Measurements from ENCODE around the gene TGFBR3.

The TGFBR3 gene

GRCh38 chr1:91765293-91765692, 120.7 kb downstream of the TGFBR3 start:
- no peak overlapping the region for H3K27ac Mint-ChIP-seq
- DNase-seq (ENCODE audit: low spot score in 2 of 2): no peak
- peaks cover 2% of the 10 kb centered on the region for H3K9me3 Mint-ChIP-seq
- no peak overlapping the region for H3K4me3 Mint-ChIP-seq
- ATAC-seq: no peak
- H3K36me3 Mint-ChIP-seq: peaks cover 17% of the 10 kb centered on the region
- peaks cover 62% of the 10 kb centered on the region for H3K4me1 Mint-ChIP-seq

GRCh38 chr1:91764471-91765115, 121.4 kb downstream of the TGFBR3 start:
- ATAC-seq (no peak), DNase-seq (ENCODE audit: low spot score in 2 of 2) (no peak)
- Mint-ChIP-seq H3K4me3 (no peak overlapping the region), H3K27ac (peak overlapping the region; percentile 86), H3K9me3 (peaks cover 2% of the 10 kb centered on the region), H3K4me1 (peaks cover 65% of the 10 kb centered on the region), H3K36me3 (peaks cover 17% of the 10 kb centered on the region)

GRCh38 chr1:91763252-91763651, 122.7 kb downstream of the TGFBR3 start:
- Mint-ChIP-seq H3K4me3 (peak overlapping the region; percentile 28), H3K9me3 (peaks cover 2% of the 10 kb centered on the region), H3K4me1 (peaks cover 62% of the 10 kb centered on the region), H3K36me3 (peaks cover 17% of the 10 kb centered on the region), H3K27ac (peak overlapping the region; percentile 86)
- ATAC-seq (peak; percentile 94), DNase-seq (ENCODE audit: low spot score in 2 of 2) (no peak)

- H3K27ac Mint-ChIP-seq: peak overlapping the region; percentile 10
- peaks cover 2% of the 10 kb centered on the region for H3K9me3 Mint-ChIP-seq
- DNase-seq (ENCODE audit: low spot score in 2 of 2) (no peak), ATAC-seq (no peak)
- H3K4me1 Mint-ChIP-seq: peaks cover 71% of the 10 kb centered on the region
- H3K36me3 Mint-ChIP-seq: peaks cover 25% of the 10 kb centered on the region
- no peak overlapping the region for H3K4me3 Mint-ChIP-seq
Measured at GRCh38 chr1:91761295-91761721, 124.6 kb downstream of the TGFBR3 start.

GRCh38 chr1:91760512-91760911, 125.4 kb downstream of the TGFBR3 start:
- DNase-seq (ENCODE audit: low spot score in 2 of 2) (no peak), ATAC-seq (no peak)
- Mint-ChIP-seq H3K27ac (peak overlapping the region; percentile 30), H3K9me3 (peaks cover 2% of the 10 kb centered on the region), H3K4me3 (no peak overlapping the region), H3K36me3 (peaks cover 24% of the 10 kb centered on the region), H3K4me1 (peaks cover 71% of the 10 kb centered on the region)

- peaks cover 10% of the 10 kb centered on the region for H3K36me3 Mint-ChIP-seq
- H3K27ac Mint-ChIP-seq: no peak overlapping the region
- peaks cover 2% of the 10 kb centered on the region for H3K9me3 Mint-ChIP-seq
- H3K4me1 Mint-ChIP-seq: peaks cover 69% of the 10 kb centered on the region
- ATAC-seq (no peak), DNase-seq (ENCODE audit: low spot score in 2 of 2) (no peak)
- no peak overlapping the region for H3K4me3 Mint-ChIP-seq
Measured at GRCh38 chr1:91759076-91759475, 126.9 kb downstream of the TGFBR3 start.

DNA sequence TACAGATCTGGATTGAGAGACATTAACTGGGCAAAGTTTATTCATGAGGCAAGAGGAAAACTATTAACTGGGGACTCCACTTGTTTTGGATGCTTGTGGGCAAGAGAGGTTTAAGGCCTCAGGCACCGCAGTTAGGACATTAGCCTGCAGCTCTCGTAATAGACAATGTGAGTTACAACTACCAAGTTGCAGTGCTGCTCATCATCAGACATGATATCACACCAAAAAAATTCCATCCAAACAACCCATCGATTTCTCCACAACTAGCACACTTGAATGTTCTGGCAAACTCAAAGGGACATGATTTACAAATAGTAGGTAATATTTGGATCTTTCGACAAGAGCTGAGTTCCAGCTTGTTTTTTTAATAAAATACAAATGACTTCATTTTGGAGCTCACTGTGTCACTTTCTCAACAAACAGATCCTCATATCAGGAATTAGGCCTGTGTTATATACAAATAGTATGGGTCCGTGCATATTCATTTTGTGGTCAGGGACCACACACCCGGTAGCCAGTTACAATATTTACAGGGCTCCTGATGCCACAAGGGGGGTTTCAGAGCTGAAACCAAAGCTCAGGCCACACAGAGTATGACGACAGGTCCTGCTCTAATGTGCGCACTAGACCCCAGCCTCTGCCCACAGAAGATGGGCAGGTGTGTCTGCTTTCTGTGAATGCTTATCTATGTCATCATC, 128.0 kb downstream of the TGFBR3 start:
- peaks cover 17% of the 10 kb centered on the region for H3K36me3 Mint-ChIP-seq
- no peak for ATAC-seq
- H3K4me3 Mint-ChIP-seq: no peak overlapping the region
- H3K9me3 Mint-ChIP-seq: peaks cover 2% of the 10 kb centered on the region
- no peak for DNase-seq (ENCODE audit: low spot score in 2 of 2)
- H3K27ac Mint-ChIP-seq: no peak overlapping the region
- peaks cover 69% of the 10 kb centered on the region for H3K4me1 Mint-ChIP-seq

DNA sequence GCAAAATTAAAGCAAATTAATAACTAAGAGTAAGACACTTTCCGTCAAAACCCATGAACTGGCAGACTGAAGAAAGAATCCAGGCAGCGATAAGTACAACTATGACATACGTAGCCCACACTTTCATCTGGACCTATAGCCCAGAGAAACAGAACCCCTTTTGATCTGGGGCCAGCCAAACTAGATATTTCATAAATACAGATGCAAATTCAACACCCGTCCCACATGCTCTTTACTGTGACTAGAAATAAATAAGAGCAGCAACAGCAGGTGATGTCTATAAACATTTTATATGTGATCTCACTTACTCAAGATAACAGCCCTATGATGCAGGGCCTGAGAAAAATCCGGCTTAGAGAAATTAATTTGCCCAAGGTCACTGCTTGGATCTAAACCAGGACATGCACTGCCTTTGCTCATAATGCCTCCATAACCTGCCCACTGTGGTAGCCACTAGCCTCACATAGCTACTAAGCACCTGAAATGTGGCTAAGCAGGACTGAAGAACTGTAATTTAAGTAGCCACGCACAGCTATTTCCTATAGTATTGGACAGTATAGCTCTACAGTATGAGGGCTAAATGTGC, 130.2 kb downstream of the TGFBR3 start:
- Mint-ChIP-seq H3K4me1 (peaks cover 67% of the 10 kb centered on the region), H3K27ac (no peak overlapping the region), H3K36me3 (peaks cover 17% of the 10 kb centered on the region), H3K4me3 (no peak overlapping the region), H3K9me3 (no peaks in the 10 kb centered on the region)
- no peak for ATAC-seq
- no peak for DNase-seq (ENCODE audit: low spot score in 2 of 2)

DNA sequence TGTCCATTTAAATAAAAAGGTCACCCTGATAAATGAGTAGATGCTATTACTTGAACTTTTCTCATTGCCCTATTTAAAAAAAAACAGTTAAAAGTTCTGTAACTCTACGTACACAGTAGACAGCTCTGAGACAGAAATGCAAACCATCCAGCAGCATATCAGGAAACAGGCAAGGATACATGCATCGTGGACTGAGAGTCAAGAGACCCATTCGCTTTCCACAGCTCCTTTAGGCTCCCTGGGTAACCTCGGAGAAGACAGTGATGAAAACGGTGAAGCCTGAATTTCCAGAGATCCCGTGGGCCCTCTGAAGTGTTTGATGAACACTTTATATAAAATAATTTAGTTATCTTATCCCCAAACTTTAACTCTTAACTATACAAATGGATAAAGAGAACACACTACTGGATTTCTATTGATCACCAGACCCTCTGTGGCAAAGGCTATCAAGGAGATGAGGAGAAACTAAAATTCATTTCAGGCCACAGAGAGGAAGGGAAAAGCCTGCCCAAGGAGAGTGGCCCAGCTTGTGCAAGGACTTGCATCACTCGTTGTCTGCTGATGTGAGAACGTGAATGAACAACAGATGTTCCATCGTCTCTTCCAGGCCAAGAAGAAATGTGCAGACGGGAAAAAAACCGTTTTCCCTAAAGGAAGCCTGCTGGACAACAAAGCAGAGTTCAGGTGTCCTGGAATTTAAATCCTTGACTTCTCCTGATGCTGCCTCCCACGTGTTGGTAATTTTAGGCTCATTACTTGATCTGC, 131.0 kb downstream of the TGFBR3 start:
- no peak for ATAC-seq
- H3K4me1 Mint-ChIP-seq: peaks cover 67% of the 10 kb centered on the region
- no peaks in the 10 kb centered on the region for H3K9me3 Mint-ChIP-seq
- H3K36me3 Mint-ChIP-seq: peaks cover 17% of the 10 kb centered on the region
- peak overlapping the region; percentile 48 for H3K4me3 Mint-ChIP-seq
- no peak for DNase-seq (ENCODE audit: low spot score in 2 of 2)
- H3K27ac Mint-ChIP-seq: peak overlapping the region; percentile 75

DNA sequence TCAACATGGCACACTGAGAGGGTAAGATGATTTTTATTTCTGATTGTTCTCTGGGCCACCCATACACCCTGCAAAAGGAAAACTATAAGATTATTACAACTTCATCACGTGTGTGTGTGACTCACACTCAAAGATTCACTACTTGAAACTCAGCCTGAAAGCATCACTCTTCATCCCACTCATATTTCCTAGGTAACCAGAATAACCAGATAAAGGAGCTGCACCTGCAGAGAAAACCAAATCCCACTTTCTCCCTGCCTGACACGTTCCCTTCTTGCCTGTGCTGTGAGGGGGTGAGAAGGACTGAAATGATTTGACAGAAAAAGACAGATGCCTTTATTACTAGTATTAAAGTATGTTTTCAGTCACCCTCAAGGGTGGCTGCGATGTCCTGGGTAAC, 131.6 kb downstream of the TGFBR3 start:
- peak overlapping the region; percentile 48 for H3K4me3 Mint-ChIP-seq
- ATAC-seq: peak; percentile 90
- peaks cover 17% of the 10 kb centered on the region for H3K36me3 Mint-ChIP-seq
- no peaks in the 10 kb centered on the region for H3K9me3 Mint-ChIP-seq
- peak in 1 of 2 donors; percentile 79 for DNase-seq (ENCODE audit: low spot score in 2 of 2)
- H3K27ac Mint-ChIP-seq: peak overlapping the region; percentile 75
- peaks cover 69% of the 10 kb centered on the region for H3K4me1 Mint-ChIP-seq

- Mint-ChIP-seq H3K36me3 (peaks cover 17% of the 10 kb centered on the region), H3K4me1 (peaks cover 72% of the 10 kb centered on the region), H3K4me3 (peak overlapping the region; percentile 48), H3K9me3 (no peaks in the 10 kb centered on the region), H3K27ac (peak overlapping the region; percentile 75)
- ATAC-seq: peak; percentile 14
- DNase-seq (ENCODE audit: low spot score in 2 of 2): no peak
Measured at GRCh38 chr1:91753878-91754277, 132.1 kb downstream of the TGFBR3 start.

GRCh38 chr1:91752324-91752723, 133.6 kb downstream of the TGFBR3 start:
- peaks cover 12% of the 10 kb centered on the region for H3K36me3 Mint-ChIP-seq
- peak overlapping the region; percentile 48 for H3K4me3 Mint-ChIP-seq
- peak overlapping the region; percentile 79 for H3K27ac Mint-ChIP-seq
- H3K9me3 Mint-ChIP-seq: no peaks in the 10 kb centered on the region
- peak in 1 of 2 donors; percentile 61 for DNase-seq (ENCODE audit: low spot score in 2 of 2)
- ATAC-seq: peak; percentile 76
- peaks cover 74% of the 10 kb centered on the region for H3K4me1 Mint-ChIP-seq

GRCh38 chr1:91751275-91751674, 134.7 kb downstream of the TGFBR3 start:
- Mint-ChIP-seq H3K4me3 (no peak overlapping the region), H3K36me3 (peaks cover 15% of the 10 kb centered on the region), H3K4me1 (peaks cover 79% of the 10 kb centered on the region), H3K27ac (no peak overlapping the region), H3K9me3 (no peaks in the 10 kb centered on the region)
- no peak for ATAC-seq
- no peak for DNase-seq (ENCODE audit: low spot score in 2 of 2)

GRCh38 chr1:91750398-91750996, 135.5 kb downstream of the TGFBR3 start:
- Mint-ChIP-seq H3K36me3 (peaks cover 15% of the 10 kb centered on the region), H3K4me1 (peaks cover 83% of the 10 kb centered on the region), H3K27ac (no peak overlapping the region), H3K4me3 (no peak overlapping the region), H3K9me3 (no peaks in the 10 kb centered on the region)
- ATAC-seq: no peak
- no peak for DNase-seq (ENCODE audit: low spot score in 2 of 2)

GRCh38 chr1:91749788-91750231, 136.1 kb downstream of the TGFBR3 start:
- DNase-seq (ENCODE audit: low spot score in 2 of 2): no peak
- Mint-ChIP-seq H3K4me1 (peaks cover 82% of the 10 kb centered on the region), H3K4me3 (no peak overlapping the region), H3K36me3 (peaks cover 15% of the 10 kb centered on the region), H3K9me3 (no peaks in the 10 kb centered on the region), H3K27ac (no peak overlapping the region)
- ATAC-seq: no peak
